Activated CD4-positive, CD25-positive, alpha-beta regulatory T cell treated with anti-CD3 and anti-CD28 coated beads, Interleukin-2, amount 50 U/mL, for 72 hours (primary cell): ENCODE measurements around the gene HAPSTR1.
A peak's percentile ranks its signal among the peaks of the same experiment; 100 is the strongest.

Experiments used
- DNase-seq: peaks from one replicate; pipeline ENCODE4 v3.0.0; 2021

The HAPSTR1 gene

GRCh38 chr16:9124444-9124843 is 33.0 kb downstream of the HAPSTR1 start:
- no peak for DNase-seq

- DNase-seq: no peak
Measured at GRCh38 chr16:9124908-9125584, 33.6 kb downstream of the HAPSTR1 start.

GRCh38 chr16:9125658-9126505 is 34.4 kb downstream of the HAPSTR1 start:
- DNase-seq: no peak

GRCh38 chr16:9126609-9127008 is 35.2 kb downstream of the HAPSTR1 start:
- DNase-seq: no peak

GRCh38 chr16:9128346-9129342 is 37.2 kb downstream of the HAPSTR1 start:
- no peak for DNase-seq

- no peak for DNase-seq
Measured at GRCh38 chr16:9134306-9134705, 42.9 kb downstream of the HAPSTR1 start.

- peak; percentile 47 for DNase-seq
Measured at GRCh38 chr16:9134739-9135138, 43.3 kb downstream of the HAPSTR1 start.

GRCh38 chr16:9135797-9136196 is 44.4 kb downstream of the HAPSTR1 start:
- DNase-seq: no peak

- no peak for DNase-seq
Measured at GRCh38 chr16:9136596-9136995, 45.2 kb downstream of the HAPSTR1 start.

- no peak for DNase-seq
Measured at GRCh38 chr16:9138021-9138680, 46.7 kb downstream of the HAPSTR1 start.

- peak; percentile 64 for DNase-seq
Measured at GRCh38 chr16:9138731-9139501, 47.5 kb downstream of the HAPSTR1 start.

- DNase-seq: no peak
Measured at GRCh38 chr16:9139965-9140364, 48.5 kb downstream of the HAPSTR1 start.
